HPDE6-E6E7 (cell line): ENCODE results near the gene ZBTB40.

Experiments used
- DNase-seq: peaks from one replicate; pipeline ENCODE4 v3.0.0; 2011; ENCODE audit warnings: missing footprints; ENCODE audit errors: extremely low spot score

ZBTB40 gene

GRCh38 chr1:22556391-22557104 lies 104.9 kb downstream of the ZBTB40 start:
- DNase-seq, result no peak

- DNase-seq, result no peak
Measured at GRCh38 chr1:22557341-22557950, 105.8 kb downstream of the ZBTB40 start.

- no peak for DNase-seq
Measured at GRCh38 chr1:22562584-22563583, 111.2 kb downstream of the ZBTB40 start, which contains the start of gene EPHA8. EPHA8 (plus strand) TSS chr1:22563489; CDS start chr1:22563636, 147 bp downstream.

GRCh38 chr1:22563671-22564602 lies 112.3 kb downstream of the ZBTB40 start:
- DNase-seq, result no peak

GRCh38 chr1:22566161-22566560 lies 114.5 kb downstream of the ZBTB40 start:
- DNase-seq, result no peak

- no peak for DNase-seq
Measured at GRCh38 chr1:22567197-22567596, 115.5 kb downstream of the ZBTB40 start.

- DNase-seq, result no peak
Measured at GRCh38 chr1:22567994-22568393, 116.3 kb downstream of the ZBTB40 start.

GRCh38 chr1:22569269-22569668 lies 117.6 kb downstream of the ZBTB40 start:
- no peak for DNase-seq

GRCh38 chr1:22570140-22570909 lies 118.7 kb downstream of the ZBTB40 start:
- DNase-seq, result no peak

GRCh38 chr1:22572818-22573217 lies 121.2 kb downstream of the ZBTB40 start:
- DNase-seq, result no peak

- no peak for DNase-seq
Measured at GRCh38 chr1:22573237-22573636, 121.6 kb downstream of the ZBTB40 start.

- no peak for DNase-seq
Measured at GRCh38 chr1:22575532-22576149, 124.0 kb downstream of the ZBTB40 start.

- no peak for DNase-seq
Measured at GRCh38 chr1:22576150-22576544, 124.5 kb downstream of the ZBTB40 start.

GRCh38 chr1:22576617-22577016 lies 125.0 kb downstream of the ZBTB40 start:
- DNase-seq, result no peak

- no peak for DNase-seq
Measured at GRCh38 chr1:22578732-22579361, 127.2 kb downstream of the ZBTB40 start.

GRCh38 chr1:22579541-22580155 lies 128.0 kb downstream of the ZBTB40 start:
- no peak for DNase-seq
